Panc1 (cell line): ENCODE results near the gene SERPIND1.

ENCODE experiments used
- POLR2AphosphoS5 ChIP-seq: IDR thresholded peaks from 2 replicates; pipeline ENCODE4 v1.6.1; 2012; ENCODE audit warnings: mild to moderate bottlenecking, low read depth, low read length, moderate library complexity
- TCF7L2 ChIP-seq: IDR thresholded peaks from 2 replicates; pipeline ENCODE4 v1.6.1; 2011; ENCODE audit warnings: mild to moderate bottlenecking, low read depth, low read length, inconsistent platforms
- TF ChIP-seq, protein P1 (sequence below): fragments of 450-650 bp; IDR thresholded peaks from 2 replicates; pipeline ENCODE4 v1.5.1; 2017; ENCODE audit warnings: mild to moderate bottlenecking

GRCh38 chr22:20782083-20782482, 8.2 kb downstream of the SERPIND1 start:
- TF ChIP-seq, protein P1, sequence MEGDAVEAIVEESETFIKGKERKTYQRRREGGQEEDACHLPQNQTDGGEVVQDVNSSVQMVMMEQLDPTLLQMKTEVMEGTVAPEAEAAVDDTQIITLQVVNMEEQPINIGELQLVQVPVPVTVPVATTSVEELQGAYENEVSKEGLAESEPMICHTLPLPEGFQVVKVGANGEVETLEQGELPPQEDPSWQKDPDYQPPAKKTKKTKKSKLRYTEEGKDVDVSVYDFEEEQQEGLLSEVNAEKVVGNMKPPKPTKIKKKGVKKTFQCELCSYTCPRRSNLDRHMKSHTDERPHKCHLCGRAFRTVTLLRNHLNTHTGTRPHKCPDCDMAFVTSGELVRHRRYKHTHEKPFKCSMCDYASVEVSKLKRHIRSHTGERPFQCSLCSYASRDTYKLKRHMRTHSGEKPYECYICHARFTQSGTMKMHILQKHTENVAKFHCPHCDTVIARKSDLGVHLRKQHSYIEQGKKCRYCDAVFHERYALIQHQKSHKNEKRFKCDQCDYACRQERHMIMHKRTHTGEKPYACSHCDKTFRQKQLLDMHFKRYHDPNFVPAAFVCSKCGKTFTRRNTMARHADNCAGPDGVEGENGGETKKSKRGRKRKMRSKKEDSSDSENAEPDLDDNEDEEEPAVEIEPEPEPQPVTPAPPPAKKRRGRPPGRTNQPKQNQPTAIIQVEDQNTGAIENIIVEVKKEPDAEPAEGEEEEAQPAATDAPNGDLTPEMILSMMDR: no peak
- TF ChIP-seq POLR2AphosphoS5: no peak
- no peak for TF ChIP-seq TCF7L2
